ENCODE measurements around the gene U2AF1L4.
A peak's percentile ranks its signal among the peaks of the same experiment; 100 is the strongest.
"Not testable (repeated sequence)": the region's sequence is repeated elsewhere in the genome, so short reads cannot be mapped to it uniquely, and the experiment has no call there.

Gene U2AF1L4

DNA sequence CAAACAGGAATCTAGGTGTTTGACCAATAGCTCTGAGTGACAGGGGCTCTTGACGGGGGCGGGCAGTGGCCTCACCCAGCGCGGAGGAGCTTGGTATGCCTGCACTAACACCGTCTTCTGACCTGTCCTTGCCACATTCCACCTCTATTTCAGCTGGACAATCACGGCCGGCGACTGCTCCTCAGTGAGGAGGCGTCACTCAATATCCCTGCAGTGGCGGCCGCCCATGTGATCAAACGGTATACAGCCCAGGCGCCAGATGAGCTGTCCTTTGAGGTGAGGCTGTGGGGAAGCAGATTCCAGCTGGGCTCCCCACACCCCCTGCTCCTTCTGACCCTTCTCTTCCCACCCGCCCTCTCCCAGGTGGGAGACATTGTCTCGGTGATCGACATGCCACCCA lies 34.8 kb upstream of the U2AF1L4 start:
- DNase-seq = no peak

DNA sequence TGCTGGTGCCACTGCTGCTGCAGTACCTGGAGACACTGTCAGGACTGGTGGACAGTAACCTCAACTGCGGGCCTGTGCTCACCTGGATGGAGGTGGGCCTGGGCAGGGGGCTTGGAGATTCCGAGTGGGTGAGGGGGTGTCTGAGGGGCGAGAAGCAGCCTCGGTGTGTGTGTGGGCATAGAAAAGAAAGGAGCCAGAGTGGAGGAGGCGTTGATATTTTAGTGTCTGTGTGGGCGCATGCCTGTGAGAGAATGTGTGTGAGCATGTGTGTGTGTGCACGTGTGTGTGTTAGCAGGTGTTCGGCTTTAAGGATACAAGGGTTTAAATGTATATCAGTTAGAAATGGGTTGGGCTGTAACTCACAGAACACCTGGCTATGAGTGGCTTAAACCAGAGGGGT lies 33.8 kb upstream of the U2AF1L4 start:
- DNase-seq = no peak

DNA sequence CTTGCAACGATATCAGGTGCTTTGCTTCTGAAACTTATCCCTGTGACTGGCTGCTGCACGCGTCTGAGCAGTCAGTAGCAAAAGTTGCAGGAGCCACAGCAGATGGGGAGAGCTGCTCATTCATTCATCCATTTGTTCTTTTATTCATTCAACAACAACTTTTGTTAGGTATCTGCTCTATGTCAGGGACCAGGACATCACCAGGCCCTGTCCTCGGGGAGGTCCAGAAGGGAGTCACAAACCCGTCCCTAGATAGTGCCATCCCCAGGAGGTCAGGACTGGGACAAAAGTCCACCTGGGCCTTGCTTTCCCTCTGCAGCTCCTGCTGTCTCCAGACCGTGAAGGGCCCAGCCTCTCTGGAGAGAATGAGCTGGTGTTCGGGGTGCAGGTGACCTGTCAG lies 32.7 kb upstream of the U2AF1L4 start:
- no peak for DNase-seq

DNA sequence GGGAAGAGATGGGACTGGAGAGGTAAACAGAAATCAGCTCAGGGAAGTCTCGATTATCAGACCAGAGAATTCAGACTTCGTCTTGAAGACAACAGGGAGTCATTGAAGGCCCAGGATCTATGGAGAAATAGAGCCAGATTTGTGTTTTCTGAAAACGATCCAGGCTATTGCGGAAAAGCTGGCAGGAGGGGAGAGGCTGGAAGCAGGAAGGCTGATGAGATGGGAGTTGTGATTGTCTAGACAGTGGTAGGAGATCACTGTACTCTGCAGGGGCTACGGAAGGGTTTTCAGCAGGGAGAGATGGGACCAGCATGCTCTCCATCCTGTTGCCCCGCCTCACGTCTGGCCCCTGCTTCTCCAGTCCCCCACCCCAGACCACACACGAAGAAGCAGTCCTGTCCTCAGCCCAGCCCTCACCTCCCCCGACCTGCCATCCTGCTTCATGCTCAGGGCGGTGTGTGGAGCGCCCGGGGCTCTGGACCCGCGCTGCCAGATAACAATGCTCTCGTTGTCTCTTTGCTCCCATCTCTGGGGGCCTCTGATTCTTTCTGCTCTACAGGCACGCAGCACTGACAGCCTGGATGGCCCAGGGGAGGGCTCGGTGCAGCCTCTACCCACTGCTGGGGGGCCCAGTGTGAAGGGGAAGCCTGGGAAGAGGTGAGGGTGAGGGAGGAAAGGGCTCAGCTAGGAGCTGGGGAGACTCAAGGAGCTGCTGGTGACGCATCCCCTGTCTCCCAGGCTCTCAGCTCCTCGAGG lies 32.0 kb upstream of the U2AF1L4 start:
- DNase-seq = no peak

DNA sequence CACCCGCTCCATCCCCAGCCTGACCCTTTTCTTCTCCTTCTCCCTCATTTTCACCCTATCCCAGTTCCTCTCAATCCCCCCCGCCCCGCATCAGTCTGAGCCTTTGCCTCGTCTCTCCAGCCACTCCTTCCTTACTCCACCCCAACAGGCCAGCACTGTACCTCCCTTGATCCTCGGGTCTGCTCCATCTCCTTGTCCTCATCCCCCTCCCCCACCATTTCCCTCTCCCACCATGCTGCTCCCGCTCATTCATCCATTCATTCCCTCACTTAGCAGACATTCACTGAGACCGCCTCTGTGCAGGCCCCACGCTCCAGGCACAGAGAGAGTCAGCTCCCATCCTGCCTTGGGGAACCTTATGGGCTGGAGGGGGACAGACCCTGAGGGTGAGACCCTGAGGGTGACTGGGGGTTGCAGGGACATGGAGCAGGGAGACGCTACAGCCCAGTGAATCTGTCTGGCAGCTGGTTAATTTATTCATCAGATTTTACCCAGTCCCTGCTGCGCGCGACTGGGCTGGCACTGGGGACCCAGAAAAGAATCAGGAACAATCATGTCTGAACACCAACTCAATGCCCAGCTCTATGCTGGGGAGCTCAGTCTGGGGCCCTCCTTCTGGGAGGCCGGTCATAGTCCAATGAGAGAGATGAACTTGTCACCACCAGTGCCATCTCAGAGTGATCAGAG lies 31.0 kb upstream of the U2AF1L4 start:
- no peak for DNase-seq

DNA sequence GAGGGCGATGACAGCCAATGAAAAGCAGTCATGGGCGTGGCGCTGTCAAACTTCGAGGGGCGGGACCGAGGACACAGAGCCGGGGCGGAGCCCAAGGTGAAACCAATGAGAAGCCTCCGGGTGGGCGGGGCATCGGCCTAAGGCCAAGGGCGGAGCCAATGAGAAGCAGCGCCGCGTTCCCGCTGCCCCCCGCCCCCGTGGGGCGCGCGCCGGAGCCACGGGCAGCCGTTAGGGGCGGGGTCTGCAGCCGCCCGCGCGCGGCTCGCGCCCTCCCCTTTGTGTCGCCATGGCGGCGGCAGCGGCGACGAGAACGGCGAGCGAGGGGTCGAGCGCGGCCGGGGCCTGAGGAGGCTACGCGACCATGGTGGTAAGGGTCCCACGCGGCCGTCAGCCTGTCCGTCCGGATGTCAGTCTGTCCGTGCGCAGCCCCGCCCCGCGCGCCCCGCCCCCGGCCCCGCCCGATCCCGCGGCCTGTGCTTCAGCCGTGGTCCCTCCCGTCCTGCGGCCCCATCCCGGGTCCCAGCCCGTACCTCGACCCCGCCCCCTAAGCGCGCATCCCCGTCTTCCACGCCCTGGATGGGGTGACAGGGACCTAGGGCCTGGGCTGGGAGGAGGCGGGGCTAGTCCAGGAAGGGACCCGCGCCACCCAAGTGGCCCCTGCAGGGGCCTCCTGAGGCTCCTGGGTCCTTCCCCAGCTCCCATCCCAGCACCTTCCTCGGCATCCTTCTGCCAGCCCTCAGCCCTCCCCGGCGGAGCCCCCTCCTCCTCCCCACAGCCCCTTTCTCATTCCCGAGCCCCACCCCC lies 30.3 kb upstream of the U2AF1L4 start, which contains the start of gene ARHGAP33:
ARHGAP33 (plus strand) TSS at position 267 of the 804 bp plus-strand sequence; CDS start at position 362, 95 bp downstream.
- DNase-seq = peak; percentile 95

DNA sequence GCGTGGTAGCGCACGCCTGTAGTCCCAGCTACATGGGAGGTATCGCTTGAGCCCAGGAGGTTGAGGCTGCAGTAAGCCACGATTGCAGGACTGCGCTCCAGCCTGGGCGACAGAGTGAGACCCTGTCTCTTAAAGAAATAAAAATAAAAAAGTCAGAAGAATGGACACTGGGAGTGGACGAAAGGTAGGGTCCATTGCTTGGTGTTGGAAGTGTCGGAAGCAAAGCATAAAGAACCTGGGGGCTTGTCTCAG lies 29.8 kb upstream of the U2AF1L4 start:
- DNase-seq = no peak

DNA sequence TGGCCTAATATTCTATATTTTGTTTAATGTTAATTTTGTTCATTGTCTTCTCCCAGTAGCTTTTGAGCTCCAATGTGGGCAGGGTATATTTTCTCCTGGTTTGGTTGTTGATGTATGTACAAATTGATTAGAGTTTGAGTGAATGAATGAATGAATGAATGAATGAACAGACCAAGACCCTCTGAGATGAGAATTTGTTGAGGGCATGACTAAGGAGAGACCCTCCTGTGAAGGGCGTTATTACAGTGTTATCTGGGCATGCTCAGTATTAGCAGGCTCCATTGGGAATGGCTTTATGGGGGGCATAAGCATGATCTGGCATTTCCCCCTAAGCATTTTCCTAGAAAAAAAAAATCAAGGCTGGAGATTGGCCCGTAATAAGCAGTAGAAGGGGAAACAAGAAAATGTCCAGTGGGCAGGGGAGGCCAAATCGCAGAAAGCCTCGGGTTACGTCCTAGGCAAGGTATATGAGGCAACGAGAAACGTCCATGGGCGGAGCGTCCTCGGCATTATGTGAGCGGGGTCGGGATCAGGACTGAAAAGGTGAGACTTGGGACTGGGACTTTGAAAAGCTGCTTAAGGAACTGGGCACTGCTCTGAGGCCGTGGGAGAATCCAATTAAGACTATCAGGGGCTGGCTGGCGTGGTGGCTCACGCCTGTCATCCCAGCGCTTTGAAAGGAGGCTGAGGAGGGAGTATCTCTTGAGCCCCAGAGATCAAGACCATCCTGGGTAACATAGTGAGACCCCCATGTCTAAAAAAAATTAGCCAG lies 29.2 kb upstream of the U2AF1L4 start:
- DNase-seq = no peak

DNA sequence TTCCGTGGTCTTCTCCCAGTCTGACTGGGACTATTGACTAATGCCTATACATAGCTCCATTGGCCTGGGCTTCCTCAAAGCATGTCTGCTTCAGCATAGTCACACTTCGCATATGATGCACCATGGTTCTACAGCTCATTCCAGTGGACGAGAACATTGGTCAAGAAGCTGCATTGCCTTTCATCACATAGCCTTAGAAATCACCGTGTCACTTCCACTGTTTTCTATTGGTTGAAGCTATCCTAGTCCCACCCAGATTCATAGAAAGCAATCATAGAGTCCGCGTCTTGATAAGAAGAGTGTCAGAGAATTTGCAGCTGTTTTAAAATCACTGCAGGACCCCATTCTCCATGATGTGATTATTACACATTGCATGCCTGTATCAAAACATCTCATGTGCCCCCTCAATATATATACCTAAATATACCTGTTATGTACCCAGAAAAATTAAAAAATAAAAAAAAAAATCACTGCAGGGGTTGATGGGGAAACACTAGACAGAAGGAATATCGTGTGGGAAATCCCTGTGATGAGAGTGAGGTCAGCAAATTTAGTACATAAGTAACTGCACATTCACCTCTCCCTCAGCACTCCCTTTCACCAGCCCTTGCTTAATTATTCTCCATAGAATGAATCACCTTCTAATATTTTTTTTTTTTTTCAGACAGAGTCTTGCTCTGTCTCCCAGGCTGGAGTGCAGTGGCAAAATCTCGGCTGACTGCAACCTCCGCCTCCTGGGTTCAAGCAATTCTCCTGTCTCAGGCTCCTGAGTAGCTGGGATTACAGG lies 28.0 kb upstream of the U2AF1L4 start:
- DNase-seq = no peak

DNA sequence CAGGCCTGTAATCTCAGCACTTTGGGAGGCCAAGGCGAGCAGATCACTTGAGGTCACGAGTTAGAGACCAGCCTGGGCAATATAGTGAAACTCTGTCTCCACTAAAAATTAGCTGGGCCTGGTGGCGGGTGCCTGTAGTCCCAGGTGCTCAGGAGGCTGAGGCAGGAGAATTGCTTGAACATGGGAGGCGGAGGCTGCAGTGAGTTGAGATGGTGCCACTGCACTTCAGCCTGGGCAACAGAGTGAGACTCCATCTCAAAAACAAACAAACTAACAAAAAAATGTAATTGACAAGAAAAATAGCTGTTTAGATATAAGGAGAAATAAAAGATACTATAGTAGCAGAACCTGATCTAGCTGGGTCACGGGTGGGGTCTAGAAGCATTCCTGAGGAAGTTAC lies 27.1 kb upstream of the U2AF1L4 start:
- DNase-seq = not testable (repeated sequence)

DNA sequence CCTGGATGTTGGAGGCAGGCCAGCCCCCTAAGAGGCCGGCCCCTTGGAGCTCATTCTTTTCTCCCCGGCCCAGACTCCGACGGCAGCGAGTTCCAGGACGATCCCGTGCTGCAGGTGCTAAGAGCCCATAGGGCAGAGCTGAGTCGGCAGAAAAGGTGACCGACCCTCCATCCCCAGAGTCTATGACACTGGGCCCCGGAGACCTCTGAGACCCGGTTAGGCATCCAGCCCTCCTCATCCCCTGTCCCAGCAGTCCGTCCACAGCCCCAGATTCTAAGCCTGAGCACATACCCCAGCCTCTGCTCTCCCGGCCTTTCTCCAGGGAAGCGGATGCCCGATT lies 22.8 kb upstream of the U2AF1L4 start:
- DNase-seq = no peak

DNA sequence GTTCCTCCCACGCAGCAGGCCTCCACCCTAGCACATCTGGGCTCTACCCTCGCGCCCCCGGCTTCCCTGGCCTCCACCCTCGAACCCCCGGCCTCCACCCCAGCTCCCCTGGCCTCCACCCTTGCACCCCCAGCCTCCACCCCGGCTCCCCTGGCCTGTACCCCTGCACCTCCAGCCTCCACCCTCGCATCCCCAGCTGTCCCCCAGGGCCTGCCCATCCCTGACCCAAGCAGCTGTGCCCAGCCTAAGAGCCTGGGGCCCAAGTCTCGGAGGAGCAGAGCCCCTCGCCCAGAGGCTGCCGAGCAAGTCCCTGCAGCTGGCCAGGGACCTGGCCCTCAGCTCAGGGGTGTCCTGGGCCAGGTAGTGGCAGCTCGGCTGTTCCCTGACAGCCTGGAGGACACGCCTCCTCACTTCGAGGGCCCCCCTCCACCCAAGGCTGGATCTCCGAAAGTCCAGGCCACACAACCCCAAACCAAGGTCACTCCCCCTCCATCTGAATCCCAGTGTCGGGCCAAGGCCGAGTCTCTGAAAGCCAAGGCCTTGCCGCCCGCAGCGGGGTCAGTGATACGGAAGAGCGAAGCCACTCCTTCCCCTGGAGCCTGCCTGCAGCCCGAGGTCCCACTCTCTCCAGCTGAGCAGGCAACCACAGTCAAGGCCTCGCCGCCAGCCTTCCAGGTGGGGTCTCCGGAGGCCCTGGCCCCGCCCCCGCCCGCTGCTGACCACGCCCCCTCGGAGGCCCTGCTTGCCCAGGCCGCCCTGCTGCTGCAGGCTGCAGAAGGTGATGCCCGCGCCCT lies 22.3 kb upstream of the U2AF1L4 start:
- no peak for DNase-seq

DNA sequence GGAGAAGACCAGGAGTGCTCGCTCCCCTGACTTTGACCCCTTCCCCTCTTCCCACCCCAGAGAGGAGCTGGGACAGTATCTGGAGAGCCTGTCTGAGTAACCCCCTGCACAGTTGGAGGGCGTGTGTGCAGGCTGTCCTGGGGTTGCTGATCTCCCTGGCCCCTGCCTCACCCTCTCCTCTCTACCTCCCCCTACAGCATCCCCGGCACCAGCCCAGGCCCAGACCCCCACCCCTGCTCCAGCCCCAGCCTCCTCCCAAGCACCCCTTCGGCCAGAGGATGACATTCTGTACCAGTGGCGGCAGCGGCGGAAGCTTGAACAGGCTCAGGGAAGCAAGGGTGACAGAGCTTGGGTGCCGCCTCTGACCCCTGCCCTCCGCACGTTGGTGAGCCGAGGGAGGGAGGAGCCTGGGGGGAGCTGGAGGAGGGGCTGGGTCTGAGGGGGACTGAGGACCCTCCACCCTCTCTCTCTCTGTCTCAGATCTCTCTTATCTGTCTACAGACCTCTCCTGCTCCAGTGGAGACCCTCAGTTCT lies 21.4 kb upstream of the U2AF1L4 start:
- DNase-seq = no peak

DNA sequence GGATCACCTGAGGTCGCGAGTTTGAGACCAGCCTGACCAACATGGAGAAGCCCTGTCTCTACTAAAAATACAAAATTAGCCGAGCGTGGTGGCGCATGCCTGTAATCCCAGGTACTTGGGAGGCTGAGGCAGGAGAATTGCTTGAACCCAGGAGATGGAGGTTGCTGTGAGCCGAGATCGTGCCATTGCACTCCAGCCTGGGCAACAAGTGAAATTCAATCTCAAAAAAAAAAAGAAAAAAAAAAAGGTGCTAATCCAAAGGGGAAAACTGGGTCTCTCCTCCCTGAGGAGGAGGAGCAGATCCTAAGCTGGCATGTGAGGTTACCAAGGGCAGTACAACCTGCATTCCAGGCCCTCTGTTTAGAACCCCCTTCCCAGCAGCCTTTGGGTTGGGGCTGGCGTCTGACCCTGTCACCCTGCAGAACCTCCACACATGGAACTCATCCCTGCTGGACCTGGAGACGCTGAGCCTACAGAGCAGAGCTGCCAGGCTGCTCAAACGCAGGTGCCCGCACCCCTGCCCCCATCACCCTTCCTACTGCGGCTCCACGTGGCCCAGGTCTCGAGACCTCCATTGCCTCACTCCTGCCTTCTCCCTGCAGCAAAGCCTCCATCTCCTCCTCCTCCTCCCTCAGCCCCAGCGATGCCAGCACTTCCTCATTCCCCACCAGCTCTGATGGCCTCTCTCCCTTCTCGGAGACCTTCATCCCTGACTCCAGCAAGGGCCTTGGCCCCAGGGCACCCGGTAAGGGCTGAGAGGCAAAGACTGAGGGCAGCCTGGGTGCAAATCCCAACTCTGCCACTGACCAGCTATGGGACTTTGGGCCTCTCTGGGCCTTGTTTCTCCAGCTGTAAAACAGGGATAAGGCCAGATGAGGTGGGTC lies 19.5 kb upstream of the U2AF1L4 start:
- no peak for DNase-seq

DNA sequence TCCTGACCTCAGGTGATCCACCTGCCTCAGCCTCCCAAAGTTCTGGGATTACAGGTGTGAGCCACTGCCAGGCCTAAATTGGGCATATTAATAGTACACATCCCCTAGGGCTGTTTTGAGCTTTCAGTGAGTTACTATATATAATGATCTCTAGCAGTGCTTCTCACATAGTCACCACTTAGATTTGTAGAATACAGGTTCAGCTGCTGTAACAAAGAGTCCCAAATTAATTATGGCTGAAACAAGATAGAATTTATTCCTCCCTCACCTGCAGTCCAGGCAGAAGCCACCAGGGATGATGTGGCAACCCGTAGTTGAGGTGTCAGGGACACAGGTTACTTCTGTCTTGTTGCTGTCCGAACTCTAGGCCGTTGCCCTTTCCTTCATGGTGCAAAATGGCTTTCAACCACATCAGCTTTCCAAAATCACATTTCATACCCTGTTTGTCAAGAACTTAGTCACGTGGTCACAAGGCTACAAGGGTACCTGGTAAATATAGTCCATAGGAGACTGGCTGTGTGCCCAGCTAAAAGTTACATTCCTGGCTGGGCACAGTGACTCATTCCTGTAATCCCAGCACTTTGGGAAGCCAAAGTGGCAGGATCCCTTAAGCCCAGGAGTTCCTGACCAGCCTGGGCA lies 15.6 kb upstream of the U2AF1L4 start:
- no peak for DNase-seq

DNA sequence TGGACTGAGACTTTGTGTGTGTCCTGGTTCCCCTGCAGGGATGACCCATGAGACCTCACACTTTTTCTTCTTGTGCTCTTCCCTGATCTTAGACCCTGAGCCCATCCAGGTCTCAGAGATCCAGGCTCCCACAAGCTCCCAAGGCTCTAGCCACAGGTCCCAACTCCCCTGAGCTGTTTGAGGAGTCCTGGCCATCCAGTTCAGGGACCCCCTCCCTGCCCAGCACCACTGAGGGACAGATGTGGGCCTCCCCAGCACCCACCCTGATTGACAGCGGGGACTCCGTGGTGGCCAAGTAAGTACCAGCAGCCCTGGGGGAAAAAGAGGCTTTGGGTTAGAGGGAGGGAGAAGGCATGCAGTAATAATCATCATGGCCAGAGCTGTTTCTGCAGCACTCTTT lies 14.5 kb upstream of the U2AF1L4 start:
- no peak for DNase-seq

DNA sequence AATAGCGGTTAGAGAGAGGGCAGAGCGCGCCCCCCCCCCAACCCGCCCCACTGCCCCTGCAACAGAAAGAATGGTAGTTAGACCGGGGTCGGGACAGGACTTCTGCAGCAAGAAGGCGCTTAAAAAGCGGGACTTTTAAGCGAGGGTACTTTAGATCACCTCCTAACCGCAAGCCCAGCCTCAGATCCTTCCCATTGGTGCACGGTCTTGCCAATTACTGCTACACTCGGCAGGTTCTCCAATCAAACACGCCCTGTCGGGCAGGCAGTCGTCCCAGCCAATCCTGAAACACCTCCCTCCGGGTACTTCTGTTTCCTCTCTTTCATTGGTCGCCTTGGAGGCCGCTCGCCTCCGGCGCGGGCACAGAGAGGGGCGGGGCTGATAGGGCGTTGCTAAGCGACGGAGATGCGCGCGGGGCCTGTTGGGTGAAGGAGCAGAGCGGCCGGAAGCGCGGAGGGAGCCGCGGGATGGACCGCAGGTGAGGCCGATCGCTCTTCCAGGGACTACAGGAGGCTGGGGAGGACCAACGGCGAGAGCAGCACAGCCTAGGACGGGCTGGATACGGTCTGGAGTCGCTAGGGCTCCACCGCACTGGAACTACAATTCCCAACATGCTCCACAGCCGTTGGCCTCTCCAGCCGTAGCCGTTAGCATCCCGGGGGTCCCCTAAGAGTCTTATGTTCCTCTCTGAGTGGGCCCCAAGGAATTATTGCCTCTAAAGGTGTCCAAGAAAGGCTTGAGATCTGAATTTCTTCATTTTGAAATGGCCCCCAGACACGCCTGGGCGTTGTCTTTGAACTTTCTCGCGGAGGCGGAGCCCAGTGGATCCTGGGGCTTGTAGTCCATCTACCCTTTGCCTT lies 12.8 kb upstream of the U2AF1L4 start, which contains the start of gene PROSER3:
PROSER3 (plus strand) TSS at position 428 of the 860 bp plus-strand sequence; CDS start at position 468, 40 bp downstream.
- peak; percentile 99 for DNase-seq

DNA sequence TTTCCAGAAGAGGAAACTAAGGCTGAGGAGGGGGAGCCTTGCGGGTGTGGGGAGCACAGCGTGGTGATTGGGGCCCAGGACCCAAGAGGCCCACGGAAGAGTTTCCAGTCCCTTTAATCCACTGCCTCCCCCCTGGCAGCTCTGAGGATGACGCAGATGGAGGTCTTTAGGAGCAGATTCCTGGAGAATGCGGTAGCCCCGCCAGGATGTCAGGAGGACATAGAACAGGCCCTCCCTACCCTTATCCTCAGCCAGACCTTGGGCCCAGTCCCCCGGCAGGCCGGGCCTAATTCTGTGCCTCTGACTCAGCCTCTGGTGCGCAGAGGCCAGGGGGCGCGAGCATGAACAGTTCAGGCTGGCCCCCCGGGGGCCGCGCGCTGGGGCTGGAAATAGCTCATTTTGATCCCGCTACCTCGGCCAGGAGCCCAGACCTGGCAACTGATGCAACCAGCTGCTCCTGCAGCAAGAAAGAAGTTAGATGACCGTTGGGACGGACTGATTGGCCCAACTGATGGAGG lies 12.1 kb upstream of the U2AF1L4 start:
- no peak for DNase-seq

Measured in DMS79 (cell line).